SU-DHL-6 (cell line): ENCODE results near the gene WASHC4.

ENCODE experiments used
- EZH2phosphoT487 ChIP-seq: fragments of 200-600 bp; sonication (generic), shearing (Covaris generic); conservative IDR thresholded peaks from 2 replicates; pipeline ENCODE4 v1.6.1; 2018; ENCODE audit warnings: mild to moderate bottlenecking, antibody characterized with exemption, low read length, moderate library complexity, mixed read lengths
- TF ChIP-seq, protein P1 (sequence below): fragments of 200-600 bp; sonication (generic); IDR thresholded peaks from one replicate; pipeline ENCODE4 v1.5.1; 2017; ENCODE audit warnings: antibody characterized with exemption, mild to moderate bottlenecking, low read length, moderate library complexity; ENCODE audit not compliant: insufficient read depth, poor library complexity, severe bottlenecking

DNA sequence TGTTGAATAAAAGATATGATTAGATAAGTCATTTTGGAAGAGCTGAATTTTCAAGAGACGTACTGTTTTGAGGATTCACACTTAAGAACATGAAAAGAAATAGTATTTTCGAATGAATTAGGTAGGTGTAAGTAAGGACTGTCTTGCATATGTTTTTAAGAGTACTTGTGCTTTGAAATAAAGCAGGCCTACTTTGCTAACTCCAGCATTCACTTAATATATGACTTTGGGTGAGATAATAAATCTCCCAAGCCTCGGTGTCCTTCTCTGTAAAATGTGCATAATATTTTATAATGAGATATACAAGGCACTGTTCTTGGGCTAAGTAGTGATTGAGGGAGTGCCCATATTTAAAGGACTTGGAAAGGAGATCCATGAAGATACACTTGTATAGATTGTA, 54.6 kb downstream of the WASHC4 start:
- TF ChIP-seq, protein P1, sequence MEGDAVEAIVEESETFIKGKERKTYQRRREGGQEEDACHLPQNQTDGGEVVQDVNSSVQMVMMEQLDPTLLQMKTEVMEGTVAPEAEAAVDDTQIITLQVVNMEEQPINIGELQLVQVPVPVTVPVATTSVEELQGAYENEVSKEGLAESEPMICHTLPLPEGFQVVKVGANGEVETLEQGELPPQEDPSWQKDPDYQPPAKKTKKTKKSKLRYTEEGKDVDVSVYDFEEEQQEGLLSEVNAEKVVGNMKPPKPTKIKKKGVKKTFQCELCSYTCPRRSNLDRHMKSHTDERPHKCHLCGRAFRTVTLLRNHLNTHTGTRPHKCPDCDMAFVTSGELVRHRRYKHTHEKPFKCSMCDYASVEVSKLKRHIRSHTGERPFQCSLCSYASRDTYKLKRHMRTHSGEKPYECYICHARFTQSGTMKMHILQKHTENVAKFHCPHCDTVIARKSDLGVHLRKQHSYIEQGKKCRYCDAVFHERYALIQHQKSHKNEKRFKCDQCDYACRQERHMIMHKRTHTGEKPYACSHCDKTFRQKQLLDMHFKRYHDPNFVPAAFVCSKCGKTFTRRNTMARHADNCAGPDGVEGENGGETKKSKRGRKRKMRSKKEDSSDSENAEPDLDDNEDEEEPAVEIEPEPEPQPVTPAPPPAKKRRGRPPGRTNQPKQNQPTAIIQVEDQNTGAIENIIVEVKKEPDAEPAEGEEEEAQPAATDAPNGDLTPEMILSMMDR: no peak
- no peak for TF ChIP-seq EZH2phosphoT487
